IMR-90 (cell line): ENCODE data around the gene RIMS1. TPM values are rescaled to one million over a fixed set of nuclear protein-coding genes. Genes with fewer than 3 reads are reported as not detected.

Experiments used
- ATAC-seq: fragments of 200-7000 bp; cut with Tn5 transposase; 2 replicates; pipeline ENCODE4 v1.9.1; 2020; ENCODE audit warnings: low read depth, mild to moderate bottlenecking, moderate library complexity
- BruUV-seq: library from RNA; stranded (reverse); fragments of 400-500 nt; replicated peaks from 2 replicates; lab custom pipeline; 2021; lab: Mats Ljungman, UMichigan
- CTCF ChIA-PET: fragments of 300-600 bp; formaldehyde crosslinking; extraction: SDS; loops from one replicate; lab custom pipeline; 2021; ENCODE audit warnings: antibody characterized with exemption; lab: Yijun Ruan, JAX
- POLR2A ChIA-PET: fragments of 300-600 bp; sonication (Branson Sonifier 250); formaldehyde crosslinking; loops from one replicate; lab custom pipeline; 2022; ENCODE audit warnings: antibody characterized with exemption; ENCODE audit not compliant: unreplicated experiment; lab: Charles Lee
- DNase-seq: peaks from one replicate; pipeline ENCODE4 v3.0.0; 2013
- H2AFZ ChIP-seq: replicated peaks from 2 replicates; pipeline ENCODE3; 2013; ENCODE audit warnings: low read length, mild to moderate bottlenecking; ENCODE audit not compliant: poor library complexity
- H2AK5ac ChIP-seq: 2 replicates; pipeline ENCODE4 v1.6.1; 2013; ENCODE audit warnings: low read depth, low read length, inconsistent platforms
- H2AK9ac ChIP-seq: replicated peaks from 2 replicates; pipeline ENCODE3; 2013; ENCODE audit warnings: mild to moderate bottlenecking, low read depth, low read length, moderate library complexity; ENCODE audit not compliant: poor library complexity
- H2BK120ac ChIP-seq: 2 replicates; pipeline ENCODE4 v1.6.1; 2013; ENCODE audit warnings: low read depth, low read length, inconsistent platforms
- H2BK15ac ChIP-seq: 3 replicates; pipeline ENCODE4 v1.6.1; 2013; ENCODE audit warnings: low read depth, low read length, inconsistent platforms
- H2BK20ac ChIP-seq: 2 replicates; pipeline ENCODE4 v1.6.1; 2013; ENCODE audit warnings: low read depth, mild to moderate bottlenecking, inconsistent platforms, low read length, moderate library complexity
- H2BK5ac ChIP-seq: 2 replicates; pipeline ENCODE4 v1.6.1; 2013; ENCODE audit warnings: mild to moderate bottlenecking, low read depth, low read length, inconsistent platforms; ENCODE audit not compliant: poor library complexity, severe bottlenecking
- H3K14ac ChIP-seq: replicated peaks from 2 replicates; pipeline ENCODE4 v1.6.1; 2013; ENCODE audit warnings: low read depth, low read length, inconsistent platforms
- H3K18ac ChIP-seq: 2 replicates; pipeline ENCODE4 v1.6.1; 2013; ENCODE audit warnings: low read depth, low read length, control low read depth
- H3K23ac ChIP-seq: 2 replicates; pipeline ENCODE4 v1.6.1; 2013; ENCODE audit warnings: low read depth, low read length, inconsistent platforms
- H3K27ac ChIP-seq: 2 replicates; pipeline ENCODE4 v1.5.1; 2013; ENCODE audit warnings: mild to moderate bottlenecking, control low read depth, low read length; ENCODE audit not compliant: insufficient read depth
- H3K27me3 ChIP-seq: 2 replicates; pipeline ENCODE4 v1.6.1; 2013; ENCODE audit warnings: low read length; ENCODE audit not compliant: control insufficient read depth, insufficient read depth
- H3K36me3 ChIP-seq: 2 replicates; pipeline ENCODE4 v1.6.1; 2013; ENCODE audit warnings: low read length, mixed read lengths; ENCODE audit not compliant: control insufficient read depth, insufficient read depth
- H3K4ac ChIP-seq: 2 replicates; pipeline ENCODE4 v1.6.1; 2013; ENCODE audit warnings: low read depth, low read length, inconsistent platforms
- H3K4me1 ChIP-seq: 2 replicates; pipeline ENCODE4 v1.6.1; 2013; ENCODE audit warnings: low read length, mixed read lengths; ENCODE audit not compliant: control insufficient read depth, insufficient read depth
- H3K4me2 ChIP-seq: 2 replicates; pipeline ENCODE4 v1.6.1; 2013; ENCODE audit warnings: low read depth, mild to moderate bottlenecking, control low read depth, low read length, moderate library complexity
- H3K4me3 ChIP-seq: 2 replicates; pipeline ENCODE4 v1.5.1; 2013; ENCODE audit warnings: low read depth, mild to moderate bottlenecking, control low read depth, low read length, moderate library complexity; ENCODE audit not compliant: insufficient read depth
- H3K56ac ChIP-seq: 2 replicates; pipeline ENCODE4 v1.6.1; 2013; ENCODE audit warnings: low read length, inconsistent platforms; ENCODE audit not compliant: insufficient read depth; ENCODE audit errors: extremely low read depth
- H3K79me1 ChIP-seq, 2 experiments: 2 replicates each; pipeline ENCODE4 v1.6.1; 2013; ENCODE audit warnings: low read length in 2 of 2, inconsistent platforms in 1 of 2, low read depth in 1 of 2
- H3K9ac ChIP-seq: 2 replicates; pipeline ENCODE4 v1.6.1; 2013; ENCODE audit warnings: low read depth, low read length, control low read depth
- H3K9me1 ChIP-seq: 2 replicates; pipeline ENCODE4 v1.6.1; 2013; ENCODE audit warnings: low read length, inconsistent platforms; ENCODE audit not compliant: insufficient read depth
- H3K9me3 ChIP-seq: 2 replicates; pipeline ENCODE4 v1.6.1; 2013; ENCODE audit warnings: low read length; ENCODE audit not compliant: control insufficient read depth, insufficient read depth
- H4K20me1 ChIP-seq: 2 replicates; pipeline ENCODE4 v1.6.1; 2013; ENCODE audit warnings: low read length, inconsistent platforms; ENCODE audit not compliant: insufficient read depth
- H4K5ac ChIP-seq: 2 replicates; pipeline ENCODE4 v1.6.1; 2013; ENCODE audit warnings: mild to moderate bottlenecking, low read depth, low read length, control low read depth
- H4K8ac ChIP-seq, 2 experiments: 2 replicates each; pipeline ENCODE4 v1.6.1; 2013; ENCODE audit warnings: low read depth in 2 of 2, low read length in 2 of 2, control low read depth in 1 of 2, inconsistent platforms in 1 of 2
- H4K91ac ChIP-seq: 2 replicates; pipeline ENCODE4 v1.6.1; 2013; ENCODE audit warnings: low read depth, low read length, inconsistent platforms; ENCODE audit not compliant: insufficient read depth
- BHLHE40 ChIP-seq: fragments of 150-350 bp; IDR thresholded peaks from 2 replicates; pipeline ENCODE4 v1.6.1; 2016; ENCODE audit warnings: mild to moderate bottlenecking, low read depth, low read length
- CHD1 ChIP-seq: IDR thresholded peaks from 2 replicates; pipeline ENCODE4 v1.6.1; 2012; ENCODE audit warnings: low read depth, low read length, improper control_type of control experiment
- FOS ChIP-seq: fragments of 150-350 bp; IDR thresholded peaks from 2 replicates; pipeline ENCODE4 v1.6.1; 2016; ENCODE audit warnings: low read depth, low read length
- MAFK ChIP-seq: IDR thresholded peaks from 2 replicates; pipeline ENCODE4 v1.6.1; 2012; ENCODE audit warnings: low read depth, low read length, improper control_type of control experiment
- MAZ ChIP-seq: IDR thresholded peaks from 2 replicates; pipeline ENCODE4 v1.6.1; 2012; ENCODE audit warnings: low read depth, mild to moderate bottlenecking, low read length, improper control_type of control experiment, moderate library complexity, borderline replicate concordance
- NFE2L2 ChIP-seq: fragments of 150-350 bp; IDR thresholded peaks from 2 replicates; pipeline ENCODE4 v1.6.1; 2016; ENCODE audit warnings: low read depth, mild to moderate bottlenecking, low read length
- POLR2A ChIP-seq: IDR thresholded peaks from 2 replicates; pipeline ENCODE4 v1.6.1; 2012; ENCODE audit warnings: mild to moderate bottlenecking, low read depth, low read length
- RCOR1 ChIP-seq: IDR thresholded peaks from 2 replicates; pipeline ENCODE4 v1.6.1; 2012; ENCODE audit warnings: mild to moderate bottlenecking, low read length, improper control_type of control experiment; ENCODE audit not compliant: insufficient replicate concordance
- RFX5 ChIP-seq: IDR thresholded peaks from 2 replicates; pipeline ENCODE4 v1.8.0; 2012; ENCODE audit warnings: low read depth, mild to moderate bottlenecking, low read length, moderate library complexity
- WGBS, 2 experiments: methylation state at CpG; one replicate each; pipeline versions ENCODE4 v1.1.5 to v1.1.7; 2013; ENCODE audit warnings: missing lambda C conversion rate in 2 of 2; ENCODE audit not compliant: insufficient read length in 1 of 2; ENCODE audit errors: extremely low coverage in 2 of 2; 5-methylcytosine and 5-hydroxymethylcytosine counted together
- dilution Hi-C: fragments of 300-500 bp; cut with HindIII; formaldehyde crosslinking; loops from one replicate; pipeline ENCODE4 v1.14.3; 2018; ENCODE audit warnings: low sequenced_read_pairs; ENCODE audit not compliant: unreplicated experiment
- in situ Hi-C: fragments of 300-500 bp; cut with MboI; formaldehyde crosslinking; loops from 3 replicates; pipeline ENCODE4 v1.14.3; 2019; ENCODE audit warnings: low sequenced_read_pairs, inconsistent platforms, mixed read lengths
- intact Hi-C: fragments of 100-400 bp; cut with micrococcal nuclease; formaldehyde crosslinking; loops from 2 replicates; pipeline ENCODE4 v1.10.0; 2022
- polyA plus RNA-seq, 3 experiments: library from polyadenylated mRNA; depleted of rRNA; stranded (reverse); fragments of >200 nt; gene quantifications; 2 replicates each; pipeline ENCODE4 v1.2.3, GENCODE V29; 2012; ENCODE audit warnings: low replicate concordance in 1 of 3
- total RNA-seq: library from RNA; depleted of rRNA; stranded (reverse); fragments of >200 nt; gene quantifications from 2 replicates; pipeline ENCODE4 v1.2.3, GENCODE V29; 2012
- TF ChIP-seq, protein P1 (sequence below): conservative IDR thresholded peaks from 2 replicates; pipeline ENCODE4 v1.5.1; 2012; ENCODE audit warnings: mild to moderate bottlenecking, low read depth, low read length, improper control_type of control experiment
- TF ChIP-seq, protein P2 (sequence below): fragments of 150-350 bp; IDR thresholded peaks from 2 replicates; pipeline ENCODE4 v1.6.1; 2016; ENCODE audit warnings: low read depth, mild to moderate bottlenecking, low read length, moderate library complexity, borderline replicate concordance
- TF ChIP-seq, protein P3 (sequence below): fragments of 150-350 bp; IDR thresholded peaks from 2 replicates; pipeline ENCODE4 v1.6.1; 2017; ENCODE audit warnings: mild to moderate bottlenecking, antibody characterized with exemption, low read length, low read depth

Gene RIMS1
- total and polyA plus RNA-seq, 2 of the 4 experiments (the other 2 are of a cell fraction), result 0.44 to 3.8 TPM

DNA sequence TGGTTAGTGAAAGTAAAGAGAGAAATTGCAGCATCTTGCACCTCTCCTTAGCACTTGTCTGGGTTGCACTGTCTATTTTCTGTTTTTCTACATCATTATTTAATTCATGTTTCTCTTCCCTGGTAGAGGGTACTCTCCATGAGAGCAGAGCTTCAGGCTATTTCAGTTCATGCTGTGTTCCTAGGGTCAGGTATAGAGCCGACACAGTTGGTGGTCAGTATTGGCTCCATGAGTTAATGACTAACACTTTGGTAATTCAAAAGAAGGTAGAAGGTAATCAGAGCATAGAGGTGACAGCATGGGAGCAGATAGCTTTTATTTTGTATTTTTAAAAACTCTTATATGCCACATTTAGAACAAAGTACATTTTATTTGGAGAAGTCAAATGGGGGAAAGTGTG is 42.7 kb downstream of the RIMS1 start:
- no peak overlapping the region for H2BK20ac ChIP-seq
- H2AK5ac ChIP-seq, result no peak overlapping the region
- H4K91ac ChIP-seq, result no peak overlapping the region
- H3K36me3 ChIP-seq, result no peaks in the 10 kb centered on the region
- DNase-seq, result no peak
- H3K4me3 ChIP-seq, result no peak overlapping the region
- H3K4me1 ChIP-seq, result no peaks in the 10 kb centered on the region
- no peak overlapping the region for H3K4ac ChIP-seq
- no peak overlapping the region for H2AFZ ChIP-seq
- no peak overlapping the region for H3K27ac ChIP-seq
- in situ Hi-C loops, result no loop called here
- H2AK9ac ChIP-seq, result no peak overlapping the region
- no peaks in the 10 kb centered on the region for H3K79me1 ChIP-seq
- ChIA-PET POLR2A (no interaction called here), CTCF (no interaction called here)
- no peak overlapping the region for H3K14ac ChIP-seq
- H4K20me1 ChIP-seq, result no peaks in the 10 kb centered on the region
- no peaks in the 10 kb centered on the region for H3K9me3 ChIP-seq
- no peak overlapping the region for H3K18ac ChIP-seq
- no peak overlapping the region for H3K56ac ChIP-seq
- no peak overlapping the region for H4K5ac ChIP-seq
- no peak overlapping the region for H3K4me2 ChIP-seq
- no peaks in the 10 kb centered on the region for H3K9me1 ChIP-seq
- dilution Hi-C loops, result no loop called here
- no peak overlapping the region for H2BK15ac ChIP-seq
- BruUV-seq, result no TSS peak
- intact Hi-C loops, result no loop called here
- no peak overlapping the region for H2BK120ac ChIP-seq
- H4K8ac ChIP-seq, result no peak overlapping the region
- no peak for TF ChIP-seq RFX5
- TF ChIP-seq BHLHE40, result no peak
- TF ChIP-seq, protein P1, sequence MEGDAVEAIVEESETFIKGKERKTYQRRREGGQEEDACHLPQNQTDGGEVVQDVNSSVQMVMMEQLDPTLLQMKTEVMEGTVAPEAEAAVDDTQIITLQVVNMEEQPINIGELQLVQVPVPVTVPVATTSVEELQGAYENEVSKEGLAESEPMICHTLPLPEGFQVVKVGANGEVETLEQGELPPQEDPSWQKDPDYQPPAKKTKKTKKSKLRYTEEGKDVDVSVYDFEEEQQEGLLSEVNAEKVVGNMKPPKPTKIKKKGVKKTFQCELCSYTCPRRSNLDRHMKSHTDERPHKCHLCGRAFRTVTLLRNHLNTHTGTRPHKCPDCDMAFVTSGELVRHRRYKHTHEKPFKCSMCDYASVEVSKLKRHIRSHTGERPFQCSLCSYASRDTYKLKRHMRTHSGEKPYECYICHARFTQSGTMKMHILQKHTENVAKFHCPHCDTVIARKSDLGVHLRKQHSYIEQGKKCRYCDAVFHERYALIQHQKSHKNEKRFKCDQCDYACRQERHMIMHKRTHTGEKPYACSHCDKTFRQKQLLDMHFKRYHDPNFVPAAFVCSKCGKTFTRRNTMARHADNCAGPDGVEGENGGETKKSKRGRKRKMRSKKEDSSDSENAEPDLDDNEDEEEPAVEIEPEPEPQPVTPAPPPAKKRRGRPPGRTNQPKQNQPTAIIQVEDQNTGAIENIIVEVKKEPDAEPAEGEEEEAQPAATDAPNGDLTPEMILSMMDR, result no peak
- TF ChIP-seq, protein P2, sequence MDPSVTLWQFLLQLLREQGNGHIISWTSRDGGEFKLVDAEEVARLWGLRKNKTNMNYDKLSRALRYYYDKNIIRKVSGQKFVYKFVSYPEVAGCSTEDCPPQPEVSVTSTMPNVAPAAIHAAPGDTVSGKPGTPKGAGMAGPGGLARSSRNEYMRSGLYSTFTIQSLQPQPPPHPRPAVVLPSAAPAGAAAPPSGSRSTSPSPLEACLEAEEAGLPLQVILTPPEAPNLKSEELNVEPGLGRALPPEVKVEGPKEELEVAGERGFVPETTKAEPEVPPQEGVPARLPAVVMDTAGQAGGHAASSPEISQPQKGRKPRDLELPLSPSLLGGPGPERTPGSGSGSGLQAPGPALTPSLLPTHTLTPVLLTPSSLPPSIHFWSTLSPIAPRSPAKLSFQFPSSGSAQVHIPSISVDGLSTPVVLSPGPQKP, result no peak
- no peak for TF ChIP-seq CHD1
- no peak for TF ChIP-seq MAFK
- TF ChIP-seq FOS, result no peak
- TF ChIP-seq, protein P3, sequence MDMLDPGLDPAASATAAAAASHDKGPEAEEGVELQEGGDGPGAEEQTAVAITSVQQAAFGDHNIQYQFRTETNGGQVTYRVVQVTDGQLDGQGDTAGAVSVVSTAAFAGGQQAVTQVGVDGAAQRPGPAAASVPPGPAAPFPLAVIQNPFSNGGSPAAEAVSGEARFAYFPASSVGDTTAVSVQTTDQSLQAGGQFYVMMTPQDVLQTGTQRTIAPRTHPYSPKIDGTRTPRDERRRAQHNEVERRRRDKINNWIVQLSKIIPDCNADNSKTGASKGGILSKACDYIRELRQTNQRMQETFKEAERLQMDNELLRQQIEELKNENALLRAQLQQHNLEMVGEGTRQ, result no peak
- no peak for TF ChIP-seq MAZ
- no peak for TF ChIP-seq NFE2L2
- no peak for TF ChIP-seq POLR2A
- no peak for TF ChIP-seq RCOR1
- H3K9ac ChIP-seq, result no peak overlapping the region
- no peak overlapping the region for H2BK5ac ChIP-seq
- H3K27me3 ChIP-seq, result no peaks in the 10 kb centered on the region
- ATAC-seq, result no peak
- no peak overlapping the region for H3K23ac ChIP-seq
- no CpG with 5 or more reads among the region's 1 CpG for WGBS, 2 experiments
